ENCODE measurements around the gene SLC15A5.

Gene SLC15A5

DNA sequence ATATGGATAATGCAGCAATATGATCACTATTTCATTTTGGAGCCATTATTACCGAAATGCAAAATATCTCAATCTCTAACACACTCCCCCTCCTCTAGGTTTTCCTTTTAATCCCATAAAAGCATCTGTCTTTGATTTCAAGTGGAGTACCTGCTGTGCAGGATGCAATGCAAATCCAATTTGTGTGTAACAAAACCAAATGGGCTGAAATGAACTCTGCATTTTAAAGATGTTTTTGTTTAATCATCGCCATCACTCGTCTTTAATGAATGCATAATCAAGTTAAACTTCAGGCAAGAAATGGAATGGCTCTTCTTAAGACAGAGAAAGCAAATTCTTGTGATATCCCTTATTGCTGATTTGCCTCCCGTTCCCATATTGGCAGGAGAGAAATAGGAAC, 114.3 kb downstream of the SLC15A5 start (continued):
- TF ChIP-seq, protein P1, sequence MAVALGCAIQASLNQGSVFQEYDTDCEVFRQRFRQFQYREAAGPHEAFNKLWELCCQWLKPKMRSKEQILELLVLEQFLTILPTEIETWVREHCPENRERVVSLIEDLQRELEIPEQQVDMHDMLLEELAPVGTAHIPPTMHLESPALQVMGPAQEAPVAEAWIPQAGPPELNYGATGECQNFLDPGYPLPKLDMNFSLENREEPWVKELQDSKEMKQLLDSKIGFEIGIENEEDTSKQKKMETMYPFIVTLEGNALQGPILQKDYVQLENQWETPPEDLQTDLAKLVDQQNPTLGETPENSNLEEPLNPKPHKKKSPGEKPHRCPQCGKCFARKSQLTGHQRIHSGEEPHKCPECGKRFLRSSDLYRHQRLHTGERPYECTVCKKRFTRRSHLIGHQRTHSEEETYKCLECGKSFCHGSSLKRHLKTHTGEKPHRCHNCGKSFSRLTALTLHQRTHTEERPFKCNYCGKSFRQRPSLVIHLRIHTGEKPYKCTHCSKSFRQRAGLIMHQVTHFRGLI (tag by site-specific recombination; IDR thresholded peaks at IDR 0.05): no peak
- TF ChIP-seq ZBTB7A (tag by site-specific recombination; IDR thresholded peaks at IDR 0.05; ENCODE audit: low read depth) (no peak), RBAK (tag by site-specific recombination; IDR thresholded peaks at IDR 0.05) (no peak)

DNA sequence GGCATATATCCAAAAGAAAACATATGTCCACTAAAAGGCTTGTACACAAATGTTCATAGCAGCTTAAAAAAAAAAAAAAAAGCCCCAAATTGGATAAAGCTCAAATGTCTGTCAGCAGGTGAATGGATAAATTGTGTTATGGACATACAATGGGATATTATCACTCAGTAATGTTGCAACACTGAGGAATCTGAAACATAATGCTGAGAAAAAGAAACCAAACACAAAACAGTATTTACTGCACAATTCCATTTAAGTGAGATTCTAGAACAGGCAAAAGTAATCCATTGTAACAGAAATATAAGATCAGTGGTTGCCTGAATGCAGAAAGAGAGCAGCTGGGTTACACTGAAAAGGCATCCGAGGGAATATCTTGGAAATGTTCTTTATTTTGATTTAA, 117.9 kb downstream of the SLC15A5 start:
- TF ChIP-seq ZNF670 (tag by site-specific recombination; IDR thresholded peaks at IDR 0.05; ENCODE audit: low read depth): no peak
- no peak for TF ChIP-seq SP2 (tag by site-specific recombination; IDR thresholded peaks at IDR 0.05)
- no peak for TF ChIP-seq ZNF404 (tag by site-specific recombination; IDR thresholded peaks at IDR 0.05)
- TF ChIP-seq ZNF23 (tag by site-specific recombination; IDR thresholded peaks at IDR 0.05; ENCODE audit: borderline replicate concordance): no peak
- TF ChIP-seq ZNF514 (tag by site-specific recombination; IDR thresholded peaks at IDR 0.05): no peak
- TF ChIP-seq ZNF335 (tag by site-specific recombination; conservative IDR thresholded peaks at IDR 0.05): no peak
- TF ChIP-seq SCRT1 (tag by site-specific recombination; IDR thresholded peaks at IDR 0.05; ENCODE audit: borderline replicate concordance): no peak
- TF ChIP-seq ZNF544 (tag by site-specific recombination; IDR thresholded peaks at IDR 0.05): no peak
- TF ChIP-seq ZNF530 (tag by site-specific recombination; IDR thresholded peaks at IDR 0.05; ENCODE audit: low read depth): no peak
- TF ChIP-seq ZNF146 (tag by site-specific recombination; IDR thresholded peaks at IDR 0.05): no peak
- CTCF ChIA-PET: no interaction called here
- Histone ChIP-seq H3K9me3 (ENCODE audit: control insufficient read depth, insufficient read depth, low read depth, low read length) (no peaks in the 10 kb centered on the region), H3K4me3 (ENCODE audit: low read depth, low read length) (no peak overlapping the region), H3K27ac (ENCODE audit: extremely low read depth, low read depth, low read length) (no peak overlapping the region), H3K36me3 (ENCODE audit: control insufficient read depth in 2 of 2, insufficient read depth in 1 of 2, low read length in 2 of 2) (no peaks in the 10 kb centered on the region), H3K4me1 (ENCODE audit: control insufficient read depth, insufficient read depth, low read length) (no peaks in the 10 kb centered on the region)
- POLR2A ChIA-PET: no interaction called here

DNA sequence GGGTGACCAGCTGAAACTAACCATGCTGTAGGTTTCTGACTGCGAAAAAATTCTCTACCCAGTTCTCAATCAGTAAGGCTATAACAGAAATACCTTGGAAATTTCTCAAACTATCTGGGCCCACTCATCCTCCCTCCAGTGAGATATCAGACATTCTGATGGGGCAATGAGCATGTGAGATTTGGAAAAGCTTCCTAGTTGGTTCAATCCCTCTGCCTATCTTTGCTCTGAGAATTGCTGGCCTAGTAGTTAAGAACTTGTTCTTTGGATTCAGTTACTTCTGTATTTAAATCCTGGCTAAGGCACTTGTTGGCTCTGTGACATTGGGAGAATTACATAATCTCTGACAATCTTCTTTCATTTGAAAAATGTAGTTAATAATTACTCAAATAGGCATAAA, 119.4 kb downstream of the SLC15A5 start:
- H3K36me3 ChIP-seq (ENCODE audit: control insufficient read depth in 2 of 2, insufficient read depth in 1 of 2, low read length in 2 of 2): no peaks in the 10 kb centered on the region
- H3K9me3 ChIP-seq (ENCODE audit: control insufficient read depth, insufficient read depth, low read depth, low read length): no peaks in the 10 kb centered on the region
- ChIA-PET POLR2A (no interaction called here), CTCF (no interaction called here)
- H3K4me3 ChIP-seq (ENCODE audit: low read depth, low read length): no peak overlapping the region
- TF ChIP-seq ZNF843 (tag by site-specific recombination; IDR thresholded peaks at IDR 0.05): no peak
- no peak for TF ChIP-seq ZNF394 (tag by site-specific recombination; IDR thresholded peaks at IDR 0.05; ENCODE audit: borderline replicate concordance)
- TF ChIP-seq FEZF1 (tag by site-specific recombination; IDR thresholded peaks at IDR 0.05): no peak
- no peak for TF ChIP-seq SETDB1 (IDR thresholded peaks at IDR 0.05; ENCODE audit: insufficient read length, low read length)
- TF ChIP-seq, protein P2, sequence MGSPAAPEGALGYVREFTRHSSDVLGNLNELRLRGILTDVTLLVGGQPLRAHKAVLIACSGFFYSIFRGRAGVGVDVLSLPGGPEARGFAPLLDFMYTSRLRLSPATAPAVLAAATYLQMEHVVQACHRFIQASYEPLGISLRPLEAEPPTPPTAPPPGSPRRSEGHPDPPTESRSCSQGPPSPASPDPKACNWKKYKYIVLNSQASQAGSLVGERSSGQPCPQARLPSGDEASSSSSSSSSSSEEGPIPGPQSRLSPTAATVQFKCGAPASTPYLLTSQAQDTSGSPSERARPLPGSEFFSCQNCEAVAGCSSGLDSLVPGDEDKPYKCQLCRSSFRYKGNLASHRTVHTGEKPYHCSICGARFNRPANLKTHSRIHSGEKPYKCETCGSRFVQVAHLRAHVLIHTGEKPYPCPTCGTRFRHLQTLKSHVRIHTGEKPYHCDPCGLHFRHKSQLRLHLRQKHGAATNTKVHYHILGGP (tag by site-specific recombination; IDR thresholded peaks at IDR 0.05): no peak
- no peak for TF ChIP-seq ZNF768 (tag by site-specific recombination; IDR thresholded peaks at IDR 0.05)
- no peak for TF ChIP-seq GLIS1 (tag by site-specific recombination; IDR thresholded peaks at IDR 0.05)
- no peak for TF ChIP-seq ZSCAN30 (tag by site-specific recombination; IDR thresholded peaks at IDR 0.05)
- no peak for TF ChIP-seq ZNF214 (tag by site-specific recombination; IDR thresholded peaks at IDR 0.05; ENCODE audit: borderline replicate concordance)
- TF ChIP-seq ZNF175 (tag by site-specific recombination; IDR thresholded peaks at IDR 0.05): no peak
- no peak for TF ChIP-seq ZNF140 (tag by site-specific recombination; IDR thresholded peaks at IDR 0.05)
- TF ChIP-seq ZNF221 (tag by site-specific recombination; IDR thresholded peaks at IDR 0.05; ENCODE audit: borderline replicate concordance): no peak
- TF ChIP-seq, protein P3, sequence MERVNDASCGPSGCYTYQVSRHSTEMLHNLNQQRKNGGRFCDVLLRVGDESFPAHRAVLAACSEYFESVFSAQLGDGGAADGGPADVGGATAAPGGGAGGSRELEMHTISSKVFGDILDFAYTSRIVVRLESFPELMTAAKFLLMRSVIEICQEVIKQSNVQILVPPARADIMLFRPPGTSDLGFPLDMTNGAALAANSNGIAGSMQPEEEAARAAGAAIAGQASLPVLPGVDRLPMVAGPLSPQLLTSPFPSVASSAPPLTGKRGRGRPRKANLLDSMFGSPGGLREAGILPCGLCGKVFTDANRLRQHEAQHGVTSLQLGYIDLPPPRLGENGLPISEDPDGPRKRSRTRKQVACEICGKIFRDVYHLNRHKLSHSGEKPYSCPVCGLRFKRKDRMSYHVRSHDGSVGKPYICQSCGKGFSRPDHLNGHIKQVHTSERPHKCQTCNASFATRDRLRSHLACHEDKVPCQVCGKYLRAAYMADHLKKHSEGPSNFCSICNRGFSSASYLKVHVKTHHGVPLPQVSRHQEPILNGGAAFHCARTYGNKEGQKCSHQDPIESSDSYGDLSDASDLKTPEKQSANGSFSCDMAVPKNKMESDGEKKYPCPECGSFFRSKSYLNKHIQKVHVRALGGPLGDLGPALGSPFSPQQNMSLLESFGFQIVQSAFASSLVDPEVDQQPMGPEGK (tag by site-specific recombination; IDR thresholded peaks at IDR 0.05): no peak
- no peak for TF ChIP-seq ZNF324 (tag by site-specific recombination; IDR thresholded peaks at IDR 0.05)
- no peak for TF ChIP-seq ZNF341 (tag by site-specific recombination; IDR thresholded peaks at IDR 0.05; ENCODE audit: low read depth)
- no peak for TF ChIP-seq ZNF350 (tag by site-specific recombination; IDR thresholded peaks at IDR 0.05)
- no peak for TF ChIP-seq MEIS1 (CRISPR knock-in tag; IDR thresholded peaks at IDR 0.05; ENCODE audit: borderline replicate concordance)
- no peak overlapping the region for H3K27ac ChIP-seq (ENCODE audit: extremely low read depth, low read depth, low read length)
- H3K4me1 ChIP-seq (ENCODE audit: control insufficient read depth, insufficient read depth, low read length): no peaks in the 10 kb centered on the region
